Prostate gland (tissue), 2 donors: ENCODE measurements around the gene KLHL18. TPM values are rescaled to one million over a fixed set of nuclear protein-coding genes. Genes with fewer than 3 reads are reported as not detected.

Source experiments
- DNase-seq: peaks from one replicate; pipeline ENCODE4 v3.0.0-alpha.2; 2019; ENCODE audit warnings: low spot score
- H3K27ac ChIP-seq, 2 donors: fragments of 200-600 bp; sonication (generic); 2 replicates each; pipeline ENCODE4 v1.5.1; 2017 to 2019
- H3K27me3 ChIP-seq: fragments of 200-600 bp; sonication (generic); replicated peaks from 2 replicates; pipeline ENCODE4 v1.5.1; 2019; ENCODE audit not compliant: insufficient read depth
- H3K36me3 ChIP-seq, 2 donors: fragments of 200-600 bp; sonication (generic); 1 replicate in 1 of 2; 2 replicates in 1 of 2; pipeline versions ENCODE4 v1.5.1 to v1.8.1; 2017 to 2019
- H3K4me1 ChIP-seq: fragments of 200-600 bp; sonication (generic); replicated peaks from 2 replicates; pipeline ENCODE4 v1.5.1; 2019
- H3K4me3 ChIP-seq, 2 donors: fragments of 200-600 bp; sonication (generic); 2 replicates each; pipeline ENCODE4 v1.5.1; 2017 to 2019
- H3K9me3 ChIP-seq: fragments of 200-600 bp; sonication (generic); 2 replicates; pipeline ENCODE4 v1.5.1; 2017
- CTCF ChIP-seq, 4 experiments: fragments of 200-600 bp in 2 of 4; fragments of 450-650 bp in 2 of 4; sonication (generic) in 2 of 4; IDR thresholded peaks; 1 replicate in 3 of 4; 2 replicates in 1 of 4; pipeline ENCODE4 v1.5.1; 2016 to 2019; ENCODE audit warnings: antibody characterized with exemption in 4 of 4, mild to moderate bottlenecking in 2 of 4, moderate library complexity in 2 of 4
- POLR2A ChIP-seq: fragments of 450-650 bp; IDR thresholded peaks from one replicate; pipeline ENCODE4 v1.6.1; 2016; ENCODE audit warnings: antibody characterized with exemption, mild to moderate bottlenecking
- POLR2AphosphoS5 ChIP-seq: sonication (generic); formaldehyde crosslinking; IDR thresholded peaks from one replicate; pipeline ENCODE4 v1.6.1; 2017; ENCODE audit warnings: antibody characterized with exemption
- WGBS: methylation state at CpG from one replicate; pipeline ENCODE4 v1.1.5; 2018; 5-methylcytosine and 5-hydroxymethylcytosine counted together
- intact Hi-C: fragments of 100-400 bp; cut with DNase I; formaldehyde crosslinking; loops from one replicate; pipeline ENCODE4 v1.14.2; 2022
- total RNA-seq, 2 donors: library from RNA; depleted of rRNA; stranded (reverse); fragments of >200 nt; gene quantifications; one replicate each; pipeline ENCODE4 v1.1.0, GENCODE V29; 2016

Gene KLHL18
- total RNA-seq, 2 donors from 2014 or later = 10.8 to 18.6 TPM

- H3K27ac ChIP-seq = no peak overlapping the region
- 93% methylated on average over 2 of the region's 2 CpGs for WGBS
- intact Hi-C loops = no loop called here
- no peaks in the 10 kb centered on the region for H3K27me3 ChIP-seq
- no peak for DNase-seq
- H3K4me1 ChIP-seq = no peaks in the 10 kb centered on the region
- TF ChIP-seq CTCF (IDR thresholded peaks at IDR 0.05) = no peak
- TF ChIP-seq POLR2AphosphoS5 = no peak
- no peak for TF ChIP-seq POLR2A
- no peaks in the 10 kb centered on the region for H3K36me3 ChIP-seq
- no peaks in the 10 kb centered on the region for H3K9me3 ChIP-seq
- no peak overlapping the region for H3K4me3 ChIP-seq
Measured at GRCh38 chr3:47342151-47342550, 59.4 kb downstream of the KLHL18 start.

DNA sequence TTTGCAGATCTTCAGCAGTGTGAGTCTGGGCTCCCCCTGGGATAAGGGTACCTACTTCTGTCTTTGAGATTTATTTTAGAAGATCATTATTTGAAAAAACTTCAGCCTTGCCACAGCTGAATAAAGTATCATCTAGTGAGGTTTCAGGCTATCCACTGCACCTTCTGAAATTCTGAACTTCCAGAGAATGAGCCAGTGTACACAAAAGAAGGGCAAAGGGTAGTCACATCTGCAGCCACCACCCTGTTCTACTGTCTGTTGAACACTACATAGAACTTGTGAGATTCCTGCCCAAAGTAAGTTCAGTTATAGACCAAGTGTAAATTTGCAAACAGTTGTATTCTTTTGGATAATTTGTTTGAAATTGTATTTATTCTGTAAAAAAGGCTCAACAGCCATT lies 60.1 kb downstream of the KLHL18 start:
- H3K9me3 ChIP-seq = no peaks in the 10 kb centered on the region
- no peak for TF ChIP-seq POLR2A
- TF ChIP-seq POLR2AphosphoS5 = no peak
- no peak for TF ChIP-seq CTCF (IDR thresholded peaks at IDR 0.05)
- H3K4me1 ChIP-seq = no peaks in the 10 kb centered on the region
- no peak for DNase-seq
- intact Hi-C loops = no loop called here
- no peaks in the 10 kb centered on the region for H3K27me3 ChIP-seq
- no peak overlapping the region for H3K27ac ChIP-seq
- H3K4me3 ChIP-seq = no peak overlapping the region
- no peaks in the 10 kb centered on the region for H3K36me3 ChIP-seq

DNA sequence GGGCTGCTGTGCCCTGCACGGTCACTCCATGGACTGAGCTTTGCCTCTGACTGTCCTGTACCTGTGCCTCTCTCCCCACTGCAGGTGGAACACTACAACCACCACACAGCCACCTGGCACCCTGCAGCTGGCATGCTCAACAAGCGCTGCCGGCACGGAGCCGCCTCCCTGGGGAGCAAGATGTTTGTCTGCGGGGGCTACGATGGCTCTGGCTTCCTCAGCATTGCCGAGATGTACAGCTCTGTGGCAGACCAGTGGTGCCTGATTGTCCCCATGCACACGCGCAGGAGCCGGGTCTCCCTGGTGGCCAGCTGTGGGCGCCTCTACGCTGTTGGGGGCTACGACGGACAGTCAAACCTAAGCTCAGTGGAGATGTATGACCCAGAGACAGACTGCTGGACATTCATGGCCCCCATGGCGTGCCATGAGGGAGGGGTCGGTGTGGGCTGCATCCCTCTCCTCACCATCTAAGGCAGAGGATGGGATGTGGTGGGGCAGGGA lies 60.8 kb downstream of the KLHL18 start:
- no peaks in the 10 kb centered on the region for H3K36me3 ChIP-seq
- 97% methylated on average over 15 of the region's 17 CpGs for WGBS
- H3K27me3 ChIP-seq = no peaks in the 10 kb centered on the region
- no peak for DNase-seq
- no peak for TF ChIP-seq POLR2A
- no peak for TF ChIP-seq CTCF (IDR thresholded peaks at IDR 0.05)
- TF ChIP-seq POLR2AphosphoS5 = no peak
- H3K27ac ChIP-seq = no peak overlapping the region
- no peaks in the 10 kb centered on the region for H3K4me1 ChIP-seq
- H3K4me3 ChIP-seq = no peak overlapping the region
- intact Hi-C loops = no loop called here
- no peaks in the 10 kb centered on the region for H3K9me3 ChIP-seq

- H3K9me3 ChIP-seq = no peaks in the 10 kb centered on the region
- H3K27me3 ChIP-seq = no peaks in the 10 kb centered on the region
- no peaks in the 10 kb centered on the region for H3K36me3 ChIP-seq
- no peak overlapping the region for H3K27ac ChIP-seq
- intact Hi-C loops = no loop called here
- no peak for TF ChIP-seq POLR2A
- TF ChIP-seq POLR2AphosphoS5 = no peak
- no peak for TF ChIP-seq CTCF (IDR thresholded peaks at IDR 0.05)
- H3K4me1 ChIP-seq = no peaks in the 10 kb centered on the region
- no peak for DNase-seq
- H3K4me3 ChIP-seq = no peak overlapping the region
- WGBS = 81% methylated on average over 6 of the region's 6 CpGs
Measured at GRCh38 chr3:47344971-47345370, 62.2 kb downstream of the KLHL18 start.

GRCh38 chr3:47347217-47347801 lies 64.6 kb downstream of the KLHL18 start:
- no peak for TF ChIP-seq POLR2AphosphoS5
- no peak for TF ChIP-seq CTCF (IDR thresholded peaks at IDR 0.05)
- TF ChIP-seq POLR2A = no peak
- H3K27ac ChIP-seq = no peak overlapping the region
- H3K9me3 ChIP-seq = no peaks in the 10 kb centered on the region
- H3K27me3 ChIP-seq = no peaks in the 10 kb centered on the region
- no peaks in the 10 kb centered on the region for H3K4me1 ChIP-seq
- no peak for DNase-seq
- H3K4me3 ChIP-seq = no peak overlapping the region
- 60% methylated on average over 4 of the region's 4 CpGs for WGBS
- intact Hi-C loops = no loop called here
- no peaks in the 10 kb centered on the region for H3K36me3 ChIP-seq
